GM21367 (cell line): ENCODE measurements around the gene ATOSA.
A peak's percentile ranks its signal among the peaks of the same experiment; 100 is the strongest.

ENCODE experiments used
- ATAC-seq: cut with Tn5 transposase; IDR thresholded peaks from one replicate; pipeline ENCODE4 v1.9.1; 2021; ENCODE audit not compliant: unreplicated experiment

The ATOSA gene

DNA sequence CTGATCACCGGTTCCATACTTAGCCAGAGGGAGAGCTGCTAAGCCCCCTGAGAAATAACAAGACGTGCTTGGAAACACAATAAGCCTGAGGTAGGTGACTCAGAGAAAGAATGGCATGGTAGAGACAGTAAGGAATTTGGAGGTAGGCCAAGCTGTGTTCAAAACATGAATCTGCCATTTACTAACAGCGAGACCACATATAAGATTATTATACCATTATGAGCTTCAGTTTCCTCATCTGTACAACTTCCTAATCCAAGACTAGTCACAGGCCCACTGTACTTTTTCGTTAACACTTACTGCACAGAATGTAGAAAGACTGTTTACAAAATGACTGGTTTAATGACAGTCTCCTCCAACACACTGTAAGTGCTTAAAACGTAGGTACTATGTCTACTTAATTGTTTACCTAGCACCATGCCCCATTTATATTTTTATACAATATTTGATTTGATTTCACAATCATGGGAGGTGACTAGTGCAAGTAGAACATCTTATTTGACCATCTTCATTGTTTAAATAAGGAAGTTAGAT, 25.7 kb downstream of the ATOSA start:
- ATAC-seq, result no peak

DNA sequence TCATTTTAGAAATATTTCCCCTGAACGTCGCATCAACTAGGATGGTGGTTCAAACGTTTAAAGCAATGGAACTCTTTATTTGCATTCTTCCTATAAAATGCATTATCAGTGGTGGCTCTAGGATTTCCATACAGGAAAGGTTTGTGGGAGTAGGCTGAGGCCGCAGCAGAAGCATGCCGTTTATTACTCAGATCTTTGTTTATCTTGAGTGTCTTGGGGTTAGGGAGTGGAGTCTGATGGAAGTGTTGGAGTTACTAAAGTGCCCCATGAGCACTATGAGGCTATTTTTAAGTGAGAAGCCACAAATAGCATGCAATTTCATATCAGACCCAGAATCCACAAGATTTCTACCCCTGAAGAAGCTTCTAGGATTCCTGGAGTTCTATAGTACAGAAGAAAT, 26.2 kb downstream of the ATOSA start:
- no peak for ATAC-seq

DNA sequence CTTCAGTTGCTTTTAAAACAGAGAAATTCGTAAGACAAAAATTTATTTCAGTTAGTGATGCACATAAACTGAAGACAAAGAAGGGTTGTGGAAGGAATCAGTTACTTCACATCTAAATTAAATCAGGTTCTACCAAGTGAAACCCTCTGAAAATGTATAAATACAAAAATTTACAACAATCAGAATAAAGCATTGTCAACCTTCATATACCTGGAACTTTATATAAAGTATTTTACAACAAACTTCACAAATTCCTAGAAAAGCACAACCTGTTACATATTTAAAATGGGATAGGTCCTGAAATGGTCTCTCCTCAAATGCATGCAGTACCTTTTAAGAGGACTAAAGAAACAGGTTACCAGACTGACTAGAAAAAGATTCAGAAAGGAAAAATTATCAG, 26.9 kb downstream of the ATOSA start:
- ATAC-seq, result no peak

DNA sequence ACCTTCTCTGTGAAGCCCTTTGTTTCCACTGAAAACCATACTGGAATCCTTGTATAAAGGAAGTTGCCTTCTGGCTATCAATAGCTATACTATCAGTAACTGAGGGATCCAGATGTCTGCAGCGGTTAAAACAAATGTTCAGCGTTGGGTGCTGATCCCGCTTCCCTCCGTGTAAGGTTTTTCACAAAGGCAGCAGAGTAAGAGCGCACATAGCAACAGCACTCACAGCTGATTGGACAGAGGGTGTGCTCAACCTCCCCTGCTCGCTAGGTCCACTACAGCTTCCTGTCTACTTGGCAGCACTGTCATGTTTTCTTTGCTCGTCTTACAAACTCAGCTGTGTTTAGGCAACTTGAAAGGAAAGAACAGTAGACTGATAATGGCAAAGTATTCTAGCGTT, 27.3 kb downstream of the ATOSA start:
- peak; percentile 49 for ATAC-seq

DNA sequence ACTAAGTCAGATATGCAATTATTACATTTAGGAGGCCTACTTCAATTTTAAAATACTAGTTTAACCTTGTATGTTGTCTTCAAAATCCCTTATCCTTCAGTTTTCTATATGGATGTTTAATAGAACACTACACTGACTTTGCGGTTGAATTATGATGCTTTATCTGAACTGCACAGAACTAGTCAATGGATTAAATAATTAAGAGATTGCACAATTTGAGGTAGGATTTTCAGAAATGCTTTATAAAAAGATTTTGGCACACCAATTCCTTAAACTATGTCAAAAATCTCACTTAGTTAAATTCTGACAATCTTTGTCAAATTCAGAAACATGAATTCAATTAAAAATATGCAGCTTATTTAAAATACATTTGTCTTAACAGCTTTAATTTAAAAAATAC, 28.1 kb downstream of the ATOSA start:
- ATAC-seq, result no peak

DNA sequence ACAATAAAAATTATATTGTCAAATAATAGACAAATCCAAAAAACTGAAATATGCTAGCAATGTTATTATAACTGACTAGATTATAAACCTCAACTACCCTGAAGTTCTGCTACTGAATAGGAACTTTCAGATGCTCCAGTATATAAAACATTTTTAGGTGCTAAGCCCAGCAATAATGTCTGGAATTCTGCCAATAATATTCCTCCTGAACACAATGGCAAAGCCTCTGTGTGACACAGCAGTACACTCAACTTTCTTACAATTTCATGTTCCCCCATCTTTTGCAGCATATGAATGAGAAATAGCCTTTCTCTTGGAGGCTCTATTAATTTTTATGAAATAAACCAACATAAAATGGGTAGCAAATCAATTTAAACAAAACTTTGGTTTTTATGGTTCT, 29.5 kb downstream of the ATOSA start:
- ATAC-seq, result no peak

DNA sequence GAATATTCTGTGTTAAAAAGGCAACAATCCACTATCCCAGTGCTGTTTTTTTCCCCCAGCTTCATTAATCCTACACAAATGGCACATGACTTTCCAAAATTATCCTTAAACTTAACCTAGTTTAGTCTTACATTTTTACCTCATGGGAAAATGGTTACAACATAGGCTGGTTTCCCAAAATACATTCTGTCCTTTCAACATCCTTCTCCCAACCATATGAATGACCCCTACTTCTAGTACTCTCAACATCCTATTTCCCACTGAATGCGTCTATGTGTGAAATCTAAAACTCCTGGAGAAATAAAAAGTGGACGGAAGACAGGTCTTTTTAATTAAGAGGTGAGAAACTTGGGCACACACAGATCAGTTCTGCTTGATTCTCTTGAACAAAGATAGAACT, 33.3 kb downstream of the ATOSA start:
- no peak for ATAC-seq

DNA sequence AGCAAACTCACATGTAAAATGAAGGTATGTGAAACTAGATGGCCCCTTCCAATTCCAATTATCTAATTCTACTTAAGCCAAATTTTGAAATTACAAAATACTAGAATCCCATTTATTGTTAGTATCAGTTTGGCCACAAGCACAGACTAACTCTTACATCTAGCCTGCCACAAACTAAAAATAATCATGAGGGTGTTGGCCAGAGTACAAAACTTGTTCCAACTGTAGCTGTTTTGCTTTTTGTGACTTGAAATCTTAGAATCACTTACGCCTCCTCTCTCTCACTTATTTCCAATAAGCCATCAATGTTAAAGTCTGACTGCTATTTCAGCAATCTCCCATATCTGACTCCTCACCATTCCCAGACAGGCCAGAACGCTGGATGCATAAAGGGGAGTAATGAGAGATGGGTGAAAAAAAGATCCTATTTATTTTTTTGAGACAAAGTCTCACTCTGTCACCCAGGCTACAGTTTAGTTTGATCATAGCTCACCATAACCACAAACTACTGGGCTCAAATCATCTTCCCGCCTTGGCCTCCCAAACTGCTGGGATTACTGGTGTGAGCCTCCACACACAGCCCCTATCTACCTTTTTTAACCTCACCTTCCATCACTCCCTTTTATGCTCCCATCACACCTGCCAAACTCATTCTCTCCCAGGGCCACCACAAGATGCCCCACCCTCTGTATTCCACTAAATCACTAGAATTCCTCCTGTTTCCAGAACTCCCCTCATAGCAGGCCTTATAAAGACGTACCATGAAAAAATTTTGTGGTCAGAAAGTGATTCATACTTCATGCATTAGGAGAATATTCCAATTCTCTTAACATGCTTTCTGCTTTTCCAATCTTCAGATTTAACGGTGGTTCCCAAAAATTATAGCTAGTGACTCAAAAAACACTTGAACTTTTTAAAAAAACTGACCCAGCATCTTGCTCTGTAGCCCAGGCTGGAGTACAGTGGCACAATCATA, 36.5 kb downstream of the ATOSA start:
- ATAC-seq, result no peak

DNA sequence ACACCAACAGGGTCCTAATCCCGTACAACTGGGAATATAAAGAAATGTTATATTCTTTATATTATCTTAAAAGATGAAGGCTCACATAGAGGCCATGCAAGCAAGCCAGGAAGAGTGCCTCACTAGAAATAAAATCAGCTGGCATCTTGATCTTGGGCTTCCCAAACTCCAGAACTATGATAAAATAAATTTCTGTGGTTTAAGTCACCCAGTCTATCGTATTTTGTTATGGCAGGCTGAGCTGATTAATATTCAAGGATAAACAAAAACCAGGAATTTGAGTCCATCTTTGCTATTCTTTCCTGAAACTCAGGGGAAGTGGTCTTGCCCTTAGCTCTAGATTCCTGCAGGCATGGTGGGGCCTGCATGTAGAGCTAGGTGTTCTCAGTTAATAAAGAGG, 42.7 kb downstream of the ATOSA start:
- ATAC-seq, result no peak

DNA sequence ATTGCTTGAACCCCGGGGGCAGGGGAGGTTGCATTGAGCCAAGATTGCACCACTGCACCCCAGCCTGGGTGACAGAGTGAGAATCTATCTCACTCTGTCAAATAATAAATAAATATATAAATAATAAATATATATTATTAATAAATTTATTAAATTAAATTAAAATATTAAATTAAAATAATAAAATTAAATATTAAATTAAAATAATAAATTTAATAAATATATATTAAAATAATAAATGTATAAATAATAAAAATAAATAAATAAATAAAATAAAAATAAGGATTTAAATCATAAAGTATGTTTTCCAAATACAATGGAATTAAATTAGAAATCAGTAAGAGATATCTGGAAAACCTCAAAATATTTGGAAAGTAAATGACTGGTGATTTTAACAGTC, 43.3 kb downstream of the ATOSA start:
- no peak for ATAC-seq
